Activated T-helper 9 cell treated with anti-CD3 and anti-CD28 coated beads, Interleukin-2, amount 50 U/mL, for 16 hours (primary cell): Measurements from ENCODE around the gene LSAMP.

Experiments used
- DNase-seq: peaks from one replicate; pipeline ENCODE4 v3.0.0-alpha.2; 2020; ENCODE audit warnings: low read depth

Gene LSAMP

GRCh38 chr3:116291141-116291540, 154.1 kb downstream of the LSAMP start:
- no peak for DNase-seq

GRCh38 chr3:116288485-116288884, 156.8 kb downstream of the LSAMP start:
- DNase-seq, result no peak

- DNase-seq, result no peak
These were observed 159.4 kb downstream of the LSAMP start for GRCh38 chr3:116285781-116286421.

DNA sequence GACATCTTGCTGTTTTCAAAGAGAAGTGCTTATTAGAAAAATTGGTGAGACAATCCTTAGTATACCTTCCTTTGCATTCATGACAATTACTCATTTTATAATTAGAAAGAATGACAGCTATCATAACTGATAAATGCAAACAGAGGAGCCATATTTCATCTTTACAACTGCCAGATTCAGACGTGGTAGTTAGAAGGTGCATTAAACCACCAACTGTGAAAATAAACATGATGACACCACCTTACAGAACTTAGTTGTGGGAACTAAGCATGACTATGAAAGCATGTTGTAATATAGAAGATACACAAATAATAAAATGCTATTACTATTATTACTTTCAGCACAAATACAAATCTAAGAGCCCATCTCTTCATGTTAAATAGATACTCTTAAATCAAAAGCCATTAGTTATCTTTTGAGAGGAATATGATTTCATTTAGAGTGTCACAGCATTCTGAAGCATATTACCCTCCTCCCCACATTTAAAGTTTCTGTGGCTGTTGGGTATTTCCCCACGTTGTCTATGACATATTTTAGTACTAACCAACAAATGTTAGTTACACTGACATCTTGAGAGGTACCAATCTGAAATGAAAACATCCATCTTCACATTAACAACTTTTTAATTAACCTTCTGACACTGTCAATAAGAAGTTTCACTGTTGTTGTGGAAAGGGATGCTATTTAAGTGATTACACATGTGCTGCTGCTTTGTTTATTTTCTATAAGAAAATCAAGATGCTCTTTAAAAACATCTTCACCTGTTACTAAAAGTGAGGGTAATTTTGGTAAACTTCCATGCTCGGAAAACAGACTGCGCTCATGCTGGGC, 163.8 kb downstream of the LSAMP start:
- no peak for DNase-seq

DNA sequence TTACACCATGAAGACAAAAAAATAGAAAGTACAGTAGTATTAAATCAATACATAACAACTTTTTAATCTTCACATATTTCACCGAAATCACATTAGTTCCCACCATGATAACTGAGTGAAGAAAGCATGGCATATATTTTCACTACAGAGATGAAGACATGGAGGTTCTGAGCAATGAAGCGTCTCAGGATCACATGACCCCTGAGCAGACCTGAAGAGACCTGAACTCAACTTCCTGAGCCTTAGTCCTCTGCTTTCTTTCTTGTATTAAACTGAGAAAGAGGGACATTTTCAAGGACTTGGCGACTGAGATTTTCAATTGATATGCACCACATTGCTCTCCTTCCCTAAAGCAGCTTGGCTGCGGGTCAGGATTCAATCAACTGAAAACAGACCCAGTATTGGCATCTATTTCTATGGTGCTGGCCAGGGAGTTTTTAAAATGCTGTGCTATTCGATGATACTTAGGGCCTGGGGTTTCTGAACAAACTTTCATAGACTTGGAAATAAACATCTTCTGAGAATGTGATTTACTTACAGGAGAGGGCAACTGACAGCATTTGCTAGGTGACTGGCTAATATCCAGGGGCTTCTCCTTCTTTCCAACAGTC, 165.1 kb downstream of the LSAMP start:
- no peak for DNase-seq

GRCh38 chr3:116276675-116277074, 168.6 kb downstream of the LSAMP start:
- no peak for DNase-seq

- DNase-seq, result no peak
These were observed 175.2 kb downstream of the LSAMP start for GRCh38 chr3:116270056-116270455.

DNA sequence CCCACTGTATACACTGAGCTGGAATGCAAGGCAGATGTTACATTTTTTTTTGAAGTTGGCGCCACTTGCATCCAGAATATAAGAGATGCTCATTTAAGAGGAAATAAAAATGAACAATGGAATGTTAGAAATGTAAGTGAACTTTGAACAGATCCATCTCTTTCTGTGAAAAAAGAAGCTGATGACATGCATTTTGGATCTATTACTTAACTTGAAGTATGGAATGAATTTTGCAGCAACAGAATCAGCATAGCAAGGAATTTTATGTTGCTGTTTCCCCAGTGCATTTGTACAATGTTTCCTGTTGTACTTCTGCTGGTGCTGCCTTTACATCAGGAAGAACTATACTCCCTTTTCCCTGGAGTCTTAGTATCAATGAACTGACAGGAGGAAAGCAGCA, 178.2 kb downstream of the LSAMP start:
- no peak for DNase-seq

DNA sequence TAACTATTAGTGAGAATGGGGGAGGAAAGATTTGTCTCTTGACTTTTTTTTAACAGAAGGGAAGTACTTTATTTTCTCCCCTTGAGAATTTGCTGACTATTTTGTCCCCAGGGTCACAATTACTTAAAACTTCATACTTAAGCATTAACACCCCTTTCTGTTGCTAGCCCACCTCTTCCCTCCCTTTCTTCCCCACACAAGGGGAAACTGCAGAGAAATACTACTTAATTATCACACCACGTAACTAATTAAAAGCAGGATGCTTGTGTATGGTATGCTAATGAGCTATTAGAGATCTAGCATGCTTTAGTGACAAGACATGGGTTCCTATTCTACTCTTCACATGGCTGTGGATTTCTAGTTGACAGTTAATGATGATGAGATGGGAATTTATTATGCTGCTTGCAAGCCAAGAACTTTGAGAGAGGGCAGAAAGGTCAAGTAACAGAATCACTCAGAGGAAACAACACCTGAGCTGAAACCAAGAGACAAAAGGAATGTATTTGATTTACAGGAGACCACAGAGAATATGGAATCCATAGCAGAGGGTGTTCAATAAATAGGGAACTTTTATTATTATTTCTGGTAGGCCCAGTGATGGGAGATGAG, 179.2 kb downstream of the LSAMP start:
- no peak for DNase-seq

DNA sequence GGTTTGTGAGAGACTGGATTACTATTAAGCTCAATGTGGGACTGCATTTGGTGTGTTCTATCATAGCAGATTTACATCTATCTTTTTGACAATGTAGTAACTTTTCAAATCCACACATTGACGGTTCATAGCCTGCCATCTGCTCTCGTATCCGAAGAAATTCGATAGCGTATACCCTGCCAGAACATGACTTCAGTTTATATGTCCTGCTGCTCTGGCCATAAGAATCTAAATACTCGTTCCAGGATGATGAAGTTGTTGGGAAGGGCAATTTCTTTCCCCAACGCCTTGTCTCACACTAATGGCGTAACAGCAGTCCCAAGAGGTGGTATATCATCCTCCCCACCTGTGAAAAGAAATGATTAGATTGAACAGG, 180.0 kb downstream of the LSAMP start:
- DNase-seq, result no peak

- no peak for DNase-seq
These were observed 180.6 kb downstream of the LSAMP start for GRCh38 chr3:116264546-116265319.

- DNase-seq, result no peak
These were observed 181.3 kb downstream of the LSAMP start for GRCh38 chr3:116263842-116264545.

DNA sequence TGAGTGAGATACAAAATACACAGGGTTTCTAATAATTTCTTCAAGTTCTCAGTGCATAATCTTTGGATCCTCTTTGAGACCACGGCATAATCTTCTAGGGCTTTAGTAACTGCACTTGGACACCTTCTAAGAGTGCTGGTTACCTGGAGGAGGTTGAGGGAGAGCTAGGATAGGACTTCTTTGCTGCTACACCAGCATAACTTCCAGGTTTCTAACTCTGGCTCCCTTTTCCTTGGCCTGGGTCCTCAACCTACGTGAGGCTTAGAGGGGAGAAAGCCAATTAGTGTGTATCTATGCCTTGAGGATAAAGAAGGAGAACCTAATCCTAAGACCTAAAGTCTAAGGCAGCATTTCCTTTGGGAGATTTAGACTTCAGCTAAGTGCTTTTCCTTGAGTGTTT, 184.8 kb downstream of the LSAMP start:
- no peak for DNase-seq

GRCh38 chr3:116259984-116260383, 185.3 kb downstream of the LSAMP start:
- DNase-seq, result no peak

GRCh38 chr3:116256843-116257485, 188.3 kb downstream of the LSAMP start:
- no peak for DNase-seq

- no peak for DNase-seq
These were observed 190.7 kb downstream of the LSAMP start for GRCh38 chr3:116254541-116254940.

- DNase-seq, result no peak
These were observed 191.8 kb downstream of the LSAMP start for GRCh38 chr3:116253511-116253910.

DNA sequence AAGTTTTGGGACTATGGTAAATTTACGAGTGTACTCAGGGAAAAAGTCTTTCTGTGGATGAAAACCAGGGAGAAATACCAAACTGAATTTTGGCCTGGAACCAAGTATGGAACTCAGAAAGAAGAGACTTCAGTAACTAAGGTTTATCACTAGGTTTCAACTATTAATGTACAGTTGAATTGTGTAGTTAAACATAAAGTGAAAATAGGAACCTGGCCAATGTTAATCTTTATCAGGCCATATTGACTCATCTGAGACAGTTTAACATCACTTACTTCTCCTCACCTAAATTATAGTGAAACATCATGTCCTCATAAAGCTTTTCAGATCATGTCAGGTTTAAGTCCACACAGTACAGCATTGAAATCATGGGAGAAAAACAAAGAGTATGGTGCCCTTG, 197.7 kb downstream of the LSAMP start:
- DNase-seq, result no peak

- no peak for DNase-seq
These were observed 198.8 kb downstream of the LSAMP start for GRCh38 chr3:116246406-116246980.

GRCh38 chr3:116242825-116243224, 202.5 kb downstream of the LSAMP start:
- DNase-seq, result no peak

- no peak for DNase-seq
These were observed 203.6 kb downstream of the LSAMP start for GRCh38 chr3:116241677-116242076.
